Measurements from ENCODE around the gene MMEL1.

GRCh38 chr1:2631136-2632050 lies 1.4 kb downstream of the MMEL1 start:
- TF ChIP-seq USF2 (IDR thresholded peaks at IDR 0.05; ENCODE audit: borderline replicate concordance, low read depth, low read length) (no peak), YY1 (IDR thresholded peaks at IDR 0.05; ENCODE audit: low read depth) (no peak), EZH2phosphoT487 (IDR thresholded peaks at IDR 0.05; ENCODE audit: borderline replicate concordance, low read depth) (no peak), SMC3 (IDR thresholded peaks at IDR 0.05; ENCODE audit: low read depth, low read length) (no peak), RAD21 (IDR thresholded peaks at IDR 0.05; ENCODE audit: low read length) (no peak), TAF1 (IDR thresholded peaks at IDR 0.05; ENCODE audit: borderline replicate concordance, low read depth, low read length) (no peak), CTCF (IDR thresholded peaks at IDR 0.05) (no peak), MEF2A (IDR thresholded peaks at IDR 0.05; ENCODE audit: borderline replicate concordance, low read depth) (no peak), USF1 (IDR thresholded peaks at IDR 0.05; ENCODE audit: borderline replicate concordance, low read depth) (no peak), SIN3A (IDR thresholded peaks at IDR 0.05; ENCODE audit: borderline replicate concordance, low read depth, low read length) (no peak), POLR2AphosphoS5 (IDR thresholded peaks at IDR 0.05; ENCODE audit: low read depth, low read length) (no peak), NFIC (IDR thresholded peaks at IDR 0.05; ENCODE audit: borderline replicate concordance) (no peak), GABPA (IDR thresholded peaks at IDR 0.05; ENCODE audit: low read depth) (no peak)
